Subcutaneous abdominal adipose tissue (tissue), 5 donors: ENCODE measurements around the gene CDR2.
"Not testable (repeated sequence)": the region's sequence is repeated elsewhere in the genome, so short reads cannot be mapped to it uniquely, and the experiment has no call there.

ENCODE experiments used
- H3K27ac ChIP-seq: one replicate; pipeline ENCODE4 v1.7.0; 2013; ENCODE audit warnings: low read depth, mild to moderate bottlenecking, inconsistent platforms, low read length, moderate library complexity
- H3K27me3 ChIP-seq, 5 donors: one replicate each; pipeline ENCODE4 v1.7.0; 2013; ENCODE audit warnings: low read length in 5 of 5, inconsistent platforms in 1 of 5; ENCODE audit not compliant: control insufficient read depth in 5 of 5, insufficient read depth in 4 of 5
- H3K36me3 ChIP-seq, 5 donors: one replicate each; pipeline ENCODE4 v1.7.0; 2013; ENCODE audit warnings: low read length in 5 of 5; ENCODE audit not compliant: control insufficient read depth in 5 of 5, insufficient read depth in 5 of 5
- H3K4me1 ChIP-seq, 5 donors: one replicate each; pipeline ENCODE4 v1.7.0; 2013; ENCODE audit warnings: low read length in 5 of 5, mild to moderate bottlenecking in 3 of 5, moderate library complexity in 1 of 5; ENCODE audit not compliant: control insufficient read depth in 5 of 5, insufficient read depth in 5 of 5
- H3K4me3 ChIP-seq, 5 donors: one replicate each; pipeline ENCODE4 v1.7.0; 2013; ENCODE audit warnings: low read length in 5 of 5, low read depth in 1 of 5
- H3K9ac ChIP-seq, 5 donors: one replicate each; pipeline ENCODE4 v1.7.0; 2013; ENCODE audit warnings: low read length in 5 of 5, mild to moderate bottlenecking in 4 of 5, moderate library complexity in 3 of 5
- H3K9me3 ChIP-seq, 5 donors: one replicate each; pipeline ENCODE4 v1.7.0; 2013; ENCODE audit warnings: low read length in 5 of 5; ENCODE audit not compliant: control insufficient read depth in 5 of 5
- donor health status: healthy.
- donor health status: healthy.
- donor health status: healthy.
- donor health status: healthy.
- donor health status: healthy.

Gene CDR2

GRCh38 chr16:22356930-22357634, 17.3 kb downstream of the CDR2 start:
- Histone ChIP-seq H3K27me3 (no peaks in the 10 kb centered on the region), H3K27ac (no peak overlapping the region), H3K9ac (no peak overlapping the region)

GRCh38 chr16:22355487-22355908, 18.9 kb downstream of the CDR2 start:
- Histone ChIP-seq H3K27me3 (no peaks in the 10 kb centered on the region), H3K4me1 (peaks cover 0 to 17% (median 14%) of the 10 kb centered on the region in 5 donors), H3K9me3 (no peaks in the 10 kb centered on the region), H3K27ac (no peak overlapping the region), H3K9ac (no peak overlapping the region), H3K4me3 (no peak overlapping the region), H3K36me3 (peaks cover 0 to 14% (median 8%) of the 10 kb centered on the region in 5 donors)

More at GRCh38 chr16:22356930-22357634, 17.3 kb downstream of the CDR2 start:
- no peak overlapping the region for H3K4me3 ChIP-seq
- H3K9me3 ChIP-seq = no peaks in the 10 kb centered on the region
- H3K4me1 ChIP-seq = peaks cover 0 to 17% (median 14%) of the 10 kb centered on the region in 5 donors
- H3K36me3 ChIP-seq = peaks cover 0 to 17% (median 8%) of the 10 kb centered on the region in 5 donors

GRCh38 chr16:22353933-22354541, 20.4 kb downstream of the CDR2 start:
- Histone ChIP-seq H3K9me3 (no peaks in the 10 kb centered on the region), H3K4me3 (no peak overlapping the region), H3K4me1 (peaks cover 0 to 17% (median 14%) of the 10 kb centered on the region in 5 donors), H3K27ac (no peak overlapping the region), H3K27me3 (no peaks in the 10 kb centered on the region), H3K36me3 (peaks cover 7 to 24% (median 11%) of the 10 kb centered on the region in 5 donors), H3K9ac (no peak overlapping the region)

GRCh38 chr16:22353191-22353919, 21.1 kb downstream of the CDR2 start:
- Histone ChIP-seq H3K27me3 (no peaks in the 10 kb centered on the region), H3K36me3 (peaks cover 12 to 31% (median 17%) of the 10 kb centered on the region in 5 donors), H3K9ac (peak overlapping the region in 1 of 5 donors; percentile 32), H3K9me3 (no peaks in the 10 kb centered on the region), H3K4me1 (peaks cover 0 to 17% (median 14%) of the 10 kb centered on the region in 5 donors), H3K4me3 (no peak overlapping the region), H3K27ac (no peak overlapping the region)

GRCh38 chr16:22352723-22353122, 21.7 kb downstream of the CDR2 start:
- Histone ChIP-seq H3K4me3 (no peak overlapping the region), H3K9ac (peak overlapping the region in 1 of 5 donors; percentile 32), H3K4me1 (peaks cover 0 to 17% (median 14%) of the 10 kb centered on the region in 5 donors), H3K9me3 (no peaks in the 10 kb centered on the region), H3K27me3 (no peaks in the 10 kb centered on the region), H3K27ac (no peak overlapping the region), H3K36me3 (peaks cover 12 to 37% (median 22%) of the 10 kb centered on the region in 5 donors)

GRCh38 chr16:22352140-22352539, 22.3 kb downstream of the CDR2 start:
- Histone ChIP-seq H3K4me3 (no peak overlapping the region), H3K9ac (no peak overlapping the region), H3K4me1 (peaks cover 0 to 19% (median 17%) of the 10 kb centered on the region in 5 donors), H3K36me3 (peaks cover 12 to 43% (median 28%) of the 10 kb centered on the region in 5 donors), H3K27ac (no peak overlapping the region), H3K9me3 (no peaks in the 10 kb centered on the region), H3K27me3 (no peaks in the 10 kb centered on the region)

GRCh38 chr16:22351017-22351416, 23.4 kb downstream of the CDR2 start:
- not testable (repeated sequence) for H3K9me3 ChIP-seq, H3K27me3 ChIP-seq, H3K9ac ChIP-seq, H3K27ac ChIP-seq, H3K4me3 ChIP-seq
- H3K4me1 ChIP-seq = peaks cover 0 to 22% (median 21%) of the 10 kb centered on the region in 5 donors
- peaks cover 20 to 54% (median 39%) of the 10 kb centered on the region in 5 donors for H3K36me3 ChIP-seq

GRCh38 chr16:22348291-22348690, 26.1 kb downstream of the CDR2 start:
- Histone ChIP-seq H3K27me3 (no peaks in the 10 kb centered on the region), H3K4me3 (no peak overlapping the region), H3K9ac (no peak overlapping the region), H3K36me3 (peaks cover 23 to 55% (median 38%) of the 10 kb centered on the region in 5 donors), H3K4me1 (peaks cover 0 to 16% (median 11%) of the 10 kb centered on the region in 5 donors), H3K9me3 (no peaks in the 10 kb centered on the region), H3K27ac (no peak overlapping the region)

GRCh38 chr16:22347100-22347820, 27.2 kb downstream of the CDR2 start:
- Histone ChIP-seq H3K9me3 (no peaks in the 10 kb centered on the region), H3K4me1 (peaks cover 0 to 8% (median 4%) of the 10 kb centered on the region in 5 donors), H3K36me3 (peaks cover 30 to 58% (median 38%) of the 10 kb centered on the region in 5 donors), H3K27me3 (no peaks in the 10 kb centered on the region), H3K4me3 (no peak overlapping the region), H3K9ac (no peak overlapping the region), H3K27ac (no peak overlapping the region)
